ENCODE measurements around the gene MYORG. TPM values are rescaled to one million over a fixed set of nuclear protein-coding genes. Genes with fewer than 3 reads are reported as not detected.

Gene MYORG
- total RNA-seq, 6 experiments from 2014 or later: 27.1 to 73.6 (median 36.0) TPM

- intact Hi-C loops (cut with DNase I): no loop called here
- H3K9me3 ChIP-seq: no peaks in the 10 kb centered on the region
- H3K27me3 ChIP-seq: no peaks in the 10 kb centered on the region
- H3K4me1 ChIP-seq: no peaks in the 10 kb centered on the region
- DNase-seq (no peak), ATAC-seq (no peak)
- TF ChIP-seq POLR2A (IDR thresholded peaks at IDR 0.05) (no peak), CTCF (IDR thresholded peaks at IDR 0.05) (no peak)
- H3K27ac ChIP-seq: no peak overlapping the region
- WGBS (ENCODE audit: insufficient coverage, low coverage, low lambda C conversion rate, missing lambda C conversion rate): 33% methylated on average over 1 of the region's 1 CpG
- H3K36me3 ChIP-seq: no peaks in the 10 kb centered on the region
- H3K4me3 ChIP-seq: no peak overlapping the region
Measured at GRCh38 chr9:34412336-34412735, 35.6 kb upstream of the MYORG start.

GRCh38 chr9:34409154-34409553, 32.5 kb upstream of the MYORG start:
- intact Hi-C loops (cut with DNase I): no loop called here
- 84% methylated on average over 2 of the region's 2 CpGs for WGBS (ENCODE audit: insufficient coverage, low coverage, low lambda C conversion rate, missing lambda C conversion rate)
- H3K36me3 ChIP-seq: no peaks in the 10 kb centered on the region

GRCh38 chr9:34408173-34408572, 31.5 kb upstream of the MYORG start:
- intact Hi-C loops (cut with DNase I): no loop called here
- Histone ChIP-seq H3K36me3 (no peaks in the 10 kb centered on the region), H3K27me3 (no peaks in the 10 kb centered on the region), H3K27ac (no peak overlapping the region), H3K4me3 (no peak overlapping the region), H3K9me3 (no peaks in the 10 kb centered on the region), H3K4me1 (no peaks in the 10 kb centered on the region)
- WGBS (ENCODE audit: insufficient coverage, low coverage, low lambda C conversion rate, missing lambda C conversion rate): 100% methylated on average over 1 of the region's 1 CpG
- DNase-seq: no peak
- ATAC-seq: no peak
- TF ChIP-seq POLR2A (IDR thresholded peaks at IDR 0.05) (no peak), CTCF (IDR thresholded peaks at IDR 0.05) (no peak)

More at GRCh38 chr9:34409154-34409553, 32.5 kb upstream of the MYORG start:
- H3K4me1 ChIP-seq: no peaks in the 10 kb centered on the region
- DNase-seq (no peak), ATAC-seq (no peak)
- no peak overlapping the region for H3K4me3 ChIP-seq
- TF ChIP-seq POLR2A (IDR thresholded peaks at IDR 0.05) (no peak), CTCF (IDR thresholded peaks at IDR 0.05) (no peak)
- no peak overlapping the region for H3K27ac ChIP-seq
- H3K27me3 ChIP-seq: no peaks in the 10 kb centered on the region
- H3K9me3 ChIP-seq: no peaks in the 10 kb centered on the region

GRCh38 chr9:34406219-34406618, 29.5 kb upstream of the MYORG start:
- TF ChIP-seq CTCF (IDR thresholded peaks at IDR 0.05): no peak
- H3K36me3 ChIP-seq: peaks cover 0 to 10% (median 0%) of the 10 kb centered on the region in 4 donors
- ATAC-seq (no peak), DNase-seq (no peak)
- no peak overlapping the region for H3K27ac ChIP-seq
- H3K4me1 ChIP-seq: no peaks in the 10 kb centered on the region
- H3K9me3 ChIP-seq: no peaks in the 10 kb centered on the region
- H3K27me3 ChIP-seq: no peaks in the 10 kb centered on the region
- intact Hi-C loops (cut with DNase I): no loop called here
- no peak overlapping the region for H3K4me3 ChIP-seq
- 29% methylated on average over 1 of the region's 1 CpG for WGBS (ENCODE audit: insufficient coverage, low coverage, low lambda C conversion rate, missing lambda C conversion rate)

GRCh38 chr9:34405719-34406118, 29.0 kb upstream of the MYORG start:
- intact Hi-C loops (cut with DNase I): no loop called here
- no peak for TF ChIP-seq POLR2A (IDR thresholded peaks at IDR 0.05)
- TF ChIP-seq CTCF (IDR thresholded peaks at IDR 0.05): no peak
- DNase-seq (no peak), ATAC-seq (no peak)
- no peak overlapping the region for H3K4me3 ChIP-seq
- H3K27me3 ChIP-seq: no peaks in the 10 kb centered on the region
- no peak overlapping the region for H3K27ac ChIP-seq
- 87% methylated on average over 5 of the region's 7 CpGs for WGBS (ENCODE audit: insufficient coverage, low coverage, low lambda C conversion rate, missing lambda C conversion rate)
- peaks cover 0 to 10% (median under 1%) of the 10 kb centered on the region in 4 donors for H3K36me3 ChIP-seq
- H3K4me1 ChIP-seq: no peaks in the 10 kb centered on the region
- H3K9me3 ChIP-seq: no peaks in the 10 kb centered on the region

Data from right lobe of liver (tissue), 6 donors.